Stimulated activated CD8-positive, alpha-beta memory T cell treated with anti-CD3 and anti-CD28 coated beads, Interleukin-4, amount 100 ng/mL, for 24 hours (primary cell): ENCODE results near the gene BHLHA9.

Experiments used
- DNase-seq: peaks from one replicate; pipeline ENCODE4 v3.0.0-alpha.2; 2020; ENCODE audit warnings: low read depth

The BHLHA9 gene

DNA sequence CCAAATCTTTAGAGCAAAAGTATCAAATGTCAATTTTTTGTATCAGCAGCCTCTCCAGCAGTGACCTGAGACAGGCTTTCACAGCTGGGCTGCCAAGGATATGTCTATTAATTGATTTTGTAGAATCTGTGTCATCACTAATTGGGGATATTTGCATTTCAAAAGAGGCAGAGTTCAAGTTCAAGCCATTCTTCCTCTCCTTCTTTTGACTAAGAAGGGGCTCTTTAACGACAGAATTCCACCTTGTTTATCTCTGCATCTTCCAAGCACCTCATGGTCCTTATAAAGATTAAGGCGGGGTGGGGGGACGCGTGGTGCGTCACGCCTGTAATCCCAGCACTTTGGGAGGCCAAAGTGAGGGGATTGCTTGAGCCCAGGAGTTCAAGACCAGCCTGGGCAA is 15.2 kb upstream of the BHLHA9 start:
- DNase-seq, result no peak

DNA sequence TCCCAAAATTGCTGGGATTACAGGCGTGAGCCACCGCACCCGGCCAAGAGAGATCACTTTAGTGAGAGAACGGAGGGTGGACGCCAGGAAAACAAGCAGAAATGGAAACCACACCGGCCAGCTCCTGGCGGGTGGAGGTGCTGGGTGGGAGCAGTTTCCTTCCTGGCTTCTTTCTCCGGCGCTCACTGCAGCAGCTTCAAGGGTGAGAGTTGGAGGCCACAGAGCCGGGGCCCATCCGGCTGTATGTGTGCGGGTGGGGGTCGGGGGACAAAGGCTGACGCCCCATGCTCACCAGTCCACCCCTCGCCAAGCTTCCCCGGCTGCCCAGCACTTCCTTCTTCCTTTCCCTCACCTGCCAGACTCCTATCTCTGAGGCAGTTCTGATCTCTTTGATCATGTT is 13.5 kb upstream of the BHLHA9 start:
- no peak for DNase-seq

DNA sequence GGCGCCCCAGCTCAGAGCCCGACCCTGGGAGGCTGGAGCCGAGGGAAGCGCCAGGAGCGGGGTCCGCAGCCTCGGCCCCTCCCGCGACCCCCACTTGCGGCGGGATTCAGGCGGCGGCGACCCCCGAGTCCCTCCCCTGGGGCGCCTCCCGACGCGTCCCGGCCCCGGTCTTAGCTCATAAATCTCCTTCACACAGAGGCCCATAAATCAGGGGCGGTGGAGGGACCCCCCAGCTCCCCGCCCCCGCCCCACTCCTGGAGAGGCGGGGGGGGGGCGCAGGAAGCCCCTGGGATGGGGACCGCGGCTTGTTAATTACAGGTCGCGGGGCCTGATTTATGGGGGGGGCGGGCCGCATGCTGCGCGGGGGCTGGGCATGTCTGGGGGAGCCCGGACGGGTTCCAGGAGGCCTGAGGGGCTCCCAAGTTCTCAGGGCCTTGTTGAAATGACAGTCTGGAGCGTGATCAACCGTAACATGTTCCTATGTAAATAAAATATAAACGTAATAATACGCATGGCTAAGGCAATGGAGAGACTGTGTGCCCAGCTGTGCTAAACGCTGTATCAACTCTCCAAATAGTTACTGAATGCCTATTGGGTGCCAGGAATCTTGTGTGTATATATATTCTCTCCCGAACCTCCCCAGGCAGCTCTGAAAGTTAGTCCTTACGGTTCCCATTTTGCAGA is 10.0 kb upstream of the BHLHA9 start:
- DNase-seq, result no peak

DNA sequence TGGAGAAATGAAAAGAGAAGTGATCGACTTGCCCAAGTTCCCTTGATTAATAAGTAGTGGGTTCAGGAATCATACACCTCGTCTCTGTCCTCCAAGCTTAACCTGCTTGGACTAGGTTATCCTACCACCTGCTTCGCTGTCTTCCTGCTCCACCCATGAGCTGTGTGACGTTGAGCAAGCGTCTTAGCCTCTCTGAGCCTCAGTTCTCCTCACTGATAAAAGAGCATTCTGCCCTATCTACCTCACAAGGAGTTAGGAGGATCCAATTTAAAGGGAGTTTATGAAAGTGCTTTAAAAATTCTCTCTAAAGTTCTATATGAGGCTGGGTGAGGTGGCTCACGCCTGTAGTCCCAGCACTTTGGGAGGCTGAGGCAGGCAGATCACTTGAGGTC is 9.5 kb upstream of the BHLHA9 start:
- no peak for DNase-seq

DNA sequence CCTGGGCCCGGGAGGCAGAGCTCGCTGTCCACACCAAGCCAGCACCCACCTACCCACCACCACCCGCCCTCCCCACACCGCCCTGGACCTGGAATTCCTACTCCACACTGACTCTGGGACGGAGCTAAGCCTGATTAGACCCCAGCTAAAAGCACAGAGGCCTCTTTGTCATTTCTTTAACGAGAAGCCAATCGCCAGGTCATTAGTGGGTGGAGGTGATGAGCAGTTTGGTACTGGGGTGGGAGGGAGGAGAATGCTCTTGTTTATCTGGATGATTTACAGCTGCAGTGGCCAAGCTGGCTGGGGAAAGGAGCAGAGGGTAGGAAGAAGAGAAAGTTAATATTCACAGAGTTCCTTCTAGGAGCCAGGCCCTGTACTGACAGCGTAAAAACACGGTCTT is 6.0 kb upstream of the BHLHA9 start:
- DNase-seq, result no peak

DNA sequence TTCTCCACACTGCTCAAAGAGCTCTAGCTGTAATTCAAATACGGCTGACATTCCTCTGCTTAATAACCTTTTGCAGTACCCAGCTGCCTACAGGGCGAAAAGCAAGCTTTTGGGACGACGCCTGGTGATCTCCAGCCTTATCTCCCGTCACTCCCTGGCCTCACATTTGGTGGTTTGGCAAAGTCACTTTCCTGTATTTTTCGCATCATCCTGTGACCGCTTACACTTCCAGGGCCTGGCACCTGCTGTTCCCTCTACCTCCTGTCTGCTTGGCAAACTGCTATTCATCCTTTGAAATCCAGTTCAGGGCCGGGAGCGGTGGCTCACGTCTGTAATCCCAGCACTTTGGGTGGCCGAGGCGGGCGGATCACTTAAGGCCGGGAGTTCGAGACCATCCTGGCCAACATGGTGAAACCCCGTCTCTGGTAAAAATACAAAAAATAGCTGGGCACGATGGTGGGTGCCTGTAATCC is 2.7 kb upstream of the BHLHA9 start:
- DNase-seq, result no peak

DNA sequence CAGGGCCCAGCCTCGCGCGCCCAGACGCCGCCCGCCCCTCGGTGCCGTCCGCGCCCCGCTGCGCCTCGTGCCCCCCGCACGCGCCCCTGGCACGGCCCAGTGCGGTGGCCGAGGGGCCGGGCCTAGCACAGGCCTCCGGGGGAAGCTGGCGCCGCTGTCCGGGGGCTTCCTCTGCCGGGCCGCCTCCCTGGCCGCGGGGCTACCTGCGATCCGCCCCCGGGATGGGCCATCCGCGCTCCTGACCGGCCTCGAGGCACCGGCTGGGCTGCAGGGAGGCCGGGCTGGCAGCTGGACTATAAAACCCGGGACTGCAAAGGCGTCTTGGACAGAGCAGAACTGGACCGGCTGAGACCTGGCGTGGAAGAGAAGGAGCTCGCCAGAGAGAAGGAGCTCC is 783 bp downstream of the BHLHA9 start:
- no peak for DNase-seq

DNA sequence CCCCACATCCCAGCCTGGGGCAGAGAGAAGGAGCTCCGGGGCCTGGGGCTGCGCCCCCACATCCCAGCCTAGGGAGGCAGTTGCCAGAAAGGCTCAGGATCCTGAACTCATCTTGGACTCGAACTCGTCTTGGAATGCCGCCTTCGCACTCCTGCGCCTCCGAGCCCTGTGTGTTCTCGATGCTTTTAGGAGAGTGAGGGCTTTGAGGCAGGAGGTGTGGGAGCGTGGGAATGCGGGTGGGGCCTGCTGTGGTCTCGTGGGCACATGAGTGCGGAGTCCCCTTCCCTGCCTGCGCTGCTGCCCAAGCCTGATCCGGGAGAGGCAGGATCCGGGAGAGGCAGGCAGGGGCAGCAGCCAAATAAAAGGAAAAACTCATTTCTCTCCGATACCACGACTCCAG is 1.2 kb downstream of the BHLHA9 start:
- no peak for DNase-seq

DNA sequence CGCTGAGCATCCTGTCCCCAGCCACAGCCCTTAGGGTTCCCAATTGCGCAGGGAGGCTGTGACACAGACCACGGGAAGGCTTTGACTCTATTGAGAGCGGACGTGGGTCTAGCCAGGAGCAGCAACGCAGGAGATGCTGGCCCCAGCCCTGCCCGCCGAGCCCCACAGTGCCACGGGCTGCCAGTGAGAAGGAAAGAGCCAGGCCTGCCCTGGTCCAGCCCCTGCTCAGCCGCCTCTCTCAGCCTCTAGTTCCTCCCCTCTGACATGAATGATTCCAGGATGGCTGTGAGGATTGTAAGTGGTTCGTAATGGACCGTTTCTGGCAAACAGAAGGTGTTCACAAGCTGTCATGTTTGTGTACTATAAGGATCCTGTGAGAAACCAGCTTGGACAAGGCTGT is 2.5 kb downstream of the BHLHA9 start:
- no peak for DNase-seq

DNA sequence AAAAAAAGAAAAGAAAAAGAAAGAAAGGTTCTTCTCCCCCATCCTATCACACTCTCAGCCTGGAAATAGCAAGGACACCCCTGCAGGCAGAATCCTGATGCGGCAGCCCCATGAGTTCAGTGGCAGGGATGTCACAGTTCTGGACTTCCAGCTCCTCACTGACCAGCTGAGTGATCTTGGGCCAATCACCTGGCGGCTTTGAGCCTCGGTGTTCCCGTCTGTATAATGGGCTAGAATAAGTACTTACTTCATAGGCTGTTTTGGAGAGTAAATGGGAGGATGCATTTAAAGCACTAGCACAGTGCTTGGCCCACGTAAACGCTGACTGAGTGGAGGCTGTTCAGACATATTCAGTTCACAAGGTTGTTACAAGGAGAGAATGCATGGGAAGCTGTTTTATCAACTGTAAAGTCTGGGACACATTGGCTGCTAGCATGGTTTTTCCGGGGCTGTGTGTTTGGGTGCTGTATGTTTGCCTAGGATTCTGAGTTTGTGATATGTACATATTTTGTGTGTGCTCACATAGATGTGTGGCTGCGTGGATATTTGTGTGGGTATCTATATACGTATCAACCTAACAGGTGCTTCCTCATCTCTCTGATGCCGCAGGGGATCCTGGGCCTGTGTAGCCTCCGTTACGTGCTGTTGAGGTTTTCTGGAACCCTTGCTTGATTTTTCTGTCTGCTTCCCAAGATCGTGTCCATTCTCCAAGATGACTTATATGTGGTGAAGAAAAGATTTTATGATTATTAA is 3.4 kb downstream of the BHLHA9 start:
- DNase-seq, result no peak

DNA sequence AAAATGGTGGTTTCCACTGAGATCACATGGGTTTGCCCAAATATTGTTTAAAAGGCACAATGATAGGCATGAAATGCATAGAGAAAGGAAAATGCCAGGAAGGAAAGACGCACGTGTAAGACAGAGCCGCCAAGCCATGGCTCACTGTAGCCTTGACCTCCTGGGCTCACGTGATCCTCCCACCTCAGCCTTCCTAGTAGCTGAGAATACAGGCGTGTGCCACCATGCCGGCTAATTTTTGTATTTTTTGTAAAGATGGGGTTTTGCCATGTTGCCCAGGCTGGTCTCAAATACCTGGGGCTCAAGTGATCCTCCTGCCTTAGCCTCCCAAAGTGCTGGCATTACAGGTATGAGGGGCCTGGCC is 4.0 kb downstream of the BHLHA9 start:
- DNase-seq, result no peak

DNA sequence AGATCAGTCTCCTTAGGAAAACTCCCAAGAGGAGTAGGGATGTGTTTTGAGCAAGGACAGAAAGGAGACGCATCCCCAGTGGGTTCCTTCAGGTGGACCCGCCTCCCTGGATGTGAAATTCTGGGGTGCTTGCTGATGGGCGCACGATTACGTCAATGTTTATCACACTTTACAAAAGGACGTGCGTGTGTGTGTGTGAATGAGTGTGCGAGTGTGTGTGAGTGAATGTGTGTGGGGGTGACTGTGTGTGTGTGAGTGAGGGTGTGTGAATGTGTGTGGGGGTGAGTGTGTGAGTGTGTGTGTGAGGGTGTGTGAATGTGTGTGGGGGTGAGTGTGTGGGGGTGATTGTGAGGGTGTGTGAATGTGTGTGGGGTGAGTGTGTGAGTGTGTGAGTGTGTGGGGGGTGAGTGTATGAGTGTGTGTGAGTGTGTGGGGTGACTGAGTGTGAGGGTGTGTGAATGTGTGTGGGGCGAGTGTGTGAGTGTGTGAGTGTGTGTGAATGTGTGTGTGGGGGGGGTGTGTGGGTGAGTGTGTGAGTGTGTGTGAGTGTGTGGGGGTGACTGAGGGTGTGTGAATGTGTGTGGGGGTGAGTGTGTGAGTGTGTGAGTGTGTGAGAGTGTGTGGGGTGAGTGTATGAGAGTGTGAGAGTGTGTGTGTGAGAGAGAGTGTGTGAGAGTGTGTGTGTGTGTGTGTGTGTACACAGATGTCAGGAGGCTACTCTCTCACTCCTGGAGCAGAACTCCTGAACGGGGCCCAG is 5.1 kb downstream of the BHLHA9 start:
- DNase-seq, result no peak

DNA sequence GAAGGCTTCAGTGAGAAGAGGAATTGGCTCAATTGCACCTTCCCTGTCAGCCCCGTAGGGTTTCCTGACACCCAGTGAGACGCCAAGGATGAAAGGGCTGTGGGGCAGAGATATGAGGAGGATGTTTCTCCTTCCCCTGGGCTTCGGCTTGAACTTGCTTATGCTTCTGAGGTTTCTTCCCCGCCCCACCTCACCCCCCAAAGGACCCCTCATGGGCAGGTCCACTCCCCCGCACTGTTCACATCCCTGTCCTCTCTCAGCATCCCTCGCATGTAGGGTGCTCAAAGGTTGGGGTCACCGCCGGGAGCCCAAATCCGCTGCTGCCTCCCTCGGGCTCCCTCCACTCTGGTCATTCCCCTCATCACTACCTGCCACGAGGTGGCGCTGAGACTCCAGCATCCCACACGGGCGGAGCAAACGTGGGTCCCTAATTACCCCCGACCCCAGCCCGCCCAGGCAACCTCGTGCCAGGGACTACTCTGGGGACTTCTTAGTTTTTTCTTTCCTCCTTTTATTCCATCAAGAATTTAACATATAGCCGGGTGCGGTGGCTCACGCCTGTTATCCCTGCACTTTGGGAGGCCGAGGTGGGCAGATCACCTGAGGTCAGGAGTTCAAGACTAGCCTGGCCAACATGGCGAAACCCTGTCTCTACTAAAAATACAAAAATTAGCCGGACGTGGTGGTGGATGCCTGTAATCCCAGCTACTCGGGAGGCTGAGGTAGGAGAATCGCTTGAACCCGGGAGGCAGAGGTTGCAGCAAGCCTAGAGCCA is 5.9 kb downstream of the BHLHA9 start:
- DNase-seq, result peak; percentile 55

DNA sequence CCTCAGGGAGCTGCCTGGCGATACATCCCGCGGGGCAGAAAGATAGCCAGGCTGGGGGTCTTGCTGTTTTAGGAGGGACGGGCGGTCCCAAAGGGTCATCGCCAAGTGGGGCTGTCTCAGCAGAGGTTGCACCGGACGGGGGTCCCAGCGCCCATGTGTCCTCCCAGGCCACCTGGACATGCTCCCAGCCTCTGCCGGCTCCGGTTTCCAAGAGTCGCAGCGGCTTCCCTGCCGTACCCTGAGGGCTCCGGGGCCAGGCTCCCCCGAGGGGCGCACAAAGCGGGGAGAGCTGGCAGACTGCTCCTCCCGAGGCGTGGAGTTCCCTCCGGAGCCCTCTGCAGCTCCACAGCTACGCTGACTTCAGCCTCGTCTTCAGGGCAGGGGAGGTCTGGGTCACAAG is 10.4 kb downstream of the BHLHA9 start:
- no peak for DNase-seq

DNA sequence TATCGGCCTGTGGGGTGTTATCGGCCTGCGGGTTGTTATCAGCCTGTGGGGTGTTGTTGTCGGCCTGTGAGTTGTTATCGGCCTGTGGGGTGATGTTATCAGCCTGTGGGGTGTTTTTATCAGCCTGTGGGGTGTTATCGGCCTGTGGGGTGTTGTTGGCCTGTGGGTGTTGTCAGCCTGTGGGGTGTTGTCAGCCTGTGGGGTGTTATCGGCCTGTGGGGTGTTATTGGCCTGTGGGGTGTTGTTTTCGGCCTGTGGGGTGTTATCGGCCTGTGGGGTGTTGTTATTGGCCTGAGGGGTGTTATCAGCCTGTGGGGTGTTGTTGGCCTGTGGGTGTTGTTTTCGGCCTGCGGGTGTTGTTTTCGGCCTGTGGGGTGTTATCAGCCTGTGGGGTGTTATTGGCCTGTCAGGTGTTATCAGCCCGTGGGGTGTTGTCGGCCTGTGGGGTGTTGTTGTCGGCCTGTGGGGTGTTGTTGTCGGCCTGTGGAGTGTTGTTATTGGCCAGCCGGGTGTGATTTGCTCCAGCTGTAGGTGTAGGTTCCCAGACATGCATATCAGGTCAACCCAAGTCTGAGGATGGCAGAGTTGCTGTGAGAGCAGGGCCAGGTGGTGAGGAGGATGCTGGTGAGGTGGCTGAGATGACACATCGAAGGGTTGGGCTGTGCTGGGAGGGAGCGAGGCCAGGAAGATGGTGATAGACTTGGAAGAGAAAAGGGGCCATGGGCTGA is 16.3 kb downstream of the BHLHA9 start:
- no peak for DNase-seq

DNA sequence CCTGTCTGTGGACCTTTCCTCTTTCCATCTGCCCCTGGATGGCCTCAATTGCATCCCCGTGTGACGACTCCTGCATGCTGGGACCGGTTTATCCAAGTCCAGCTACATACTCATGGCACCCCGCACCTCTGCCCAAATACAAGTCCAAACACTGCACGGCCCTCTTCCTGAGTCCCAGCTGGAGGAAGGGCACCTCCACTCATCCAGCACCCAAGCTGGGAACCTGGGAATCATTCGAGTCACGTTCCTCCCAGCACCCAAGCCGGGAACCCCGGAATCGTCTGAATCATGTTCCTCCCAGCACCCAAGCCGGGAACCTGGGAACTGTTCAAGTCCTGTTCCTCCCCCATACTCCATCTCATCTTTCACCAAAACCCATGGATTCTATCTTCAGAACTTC is 19.5 kb downstream of the BHLHA9 start:
- DNase-seq, result no peak

DNA sequence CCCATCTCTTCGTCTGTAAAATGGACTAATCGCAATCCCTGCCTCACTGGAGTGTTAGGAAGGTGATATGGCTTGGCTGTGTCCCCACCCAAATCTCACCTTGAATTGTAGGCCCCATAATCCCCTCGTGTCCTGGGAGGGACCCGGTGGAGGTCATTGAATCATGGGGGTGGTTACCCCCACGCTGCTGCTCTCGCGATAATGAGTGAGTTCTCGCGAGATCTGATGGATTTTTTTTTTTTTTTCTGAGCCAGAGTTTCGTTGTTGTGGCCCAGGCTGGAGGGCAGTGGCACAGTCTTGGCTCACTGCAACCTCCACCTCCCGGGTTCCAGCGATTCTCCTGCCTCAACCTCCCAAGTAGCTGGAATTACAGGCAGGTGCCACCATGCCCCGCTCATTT is 20.4 kb downstream of the BHLHA9 start:
- no peak for DNase-seq

DNA sequence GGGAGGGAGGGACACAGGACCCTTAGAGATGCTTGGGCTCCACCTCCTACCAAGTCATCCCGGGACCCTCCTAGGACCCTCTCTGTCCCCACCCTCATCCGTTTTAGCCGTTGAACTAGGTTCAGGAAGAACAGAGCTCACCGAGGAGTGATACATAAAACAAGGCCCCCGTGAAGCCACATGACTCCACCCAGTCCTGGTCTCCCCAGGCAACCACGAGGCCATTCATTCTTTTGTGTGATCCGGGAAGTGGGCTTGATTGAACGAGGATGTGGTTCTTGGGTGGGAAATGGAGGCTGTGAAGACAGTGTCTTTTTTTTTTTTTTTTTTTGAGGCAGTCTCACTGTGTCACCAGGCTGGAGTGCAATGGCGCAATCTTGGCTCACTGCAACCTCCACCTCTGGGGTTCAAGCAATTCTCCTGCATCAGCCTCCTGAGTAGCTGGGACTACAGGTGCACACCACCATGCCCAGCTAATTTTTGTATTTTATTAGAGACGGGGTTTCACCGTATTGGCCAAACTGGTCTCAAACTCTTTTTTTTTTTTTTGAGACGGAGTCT is 24.0 kb downstream of the BHLHA9 start:
- peak; percentile 58 for DNase-seq

DNA sequence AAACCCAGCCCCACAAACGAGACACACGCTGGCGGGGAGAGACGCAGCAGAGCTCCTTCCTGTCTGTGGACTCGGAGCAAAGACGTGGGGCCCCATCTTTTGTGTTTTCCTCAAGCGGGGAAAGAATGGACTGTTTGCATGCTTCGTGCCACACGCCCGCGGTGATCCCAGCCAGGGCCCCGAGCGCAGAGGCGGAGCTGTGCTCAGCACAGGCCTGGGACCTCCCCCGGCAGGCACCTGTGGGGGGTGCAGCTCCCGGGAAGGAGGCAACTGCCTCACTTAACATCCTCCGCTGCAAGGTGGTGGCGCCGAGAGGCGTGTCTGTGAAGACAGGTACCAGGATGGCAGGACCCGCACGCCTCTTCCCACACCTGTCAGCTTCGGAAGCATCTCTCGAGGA is 28.4 kb downstream of the BHLHA9 start:
- peak; percentile 29 for DNase-seq

DNA sequence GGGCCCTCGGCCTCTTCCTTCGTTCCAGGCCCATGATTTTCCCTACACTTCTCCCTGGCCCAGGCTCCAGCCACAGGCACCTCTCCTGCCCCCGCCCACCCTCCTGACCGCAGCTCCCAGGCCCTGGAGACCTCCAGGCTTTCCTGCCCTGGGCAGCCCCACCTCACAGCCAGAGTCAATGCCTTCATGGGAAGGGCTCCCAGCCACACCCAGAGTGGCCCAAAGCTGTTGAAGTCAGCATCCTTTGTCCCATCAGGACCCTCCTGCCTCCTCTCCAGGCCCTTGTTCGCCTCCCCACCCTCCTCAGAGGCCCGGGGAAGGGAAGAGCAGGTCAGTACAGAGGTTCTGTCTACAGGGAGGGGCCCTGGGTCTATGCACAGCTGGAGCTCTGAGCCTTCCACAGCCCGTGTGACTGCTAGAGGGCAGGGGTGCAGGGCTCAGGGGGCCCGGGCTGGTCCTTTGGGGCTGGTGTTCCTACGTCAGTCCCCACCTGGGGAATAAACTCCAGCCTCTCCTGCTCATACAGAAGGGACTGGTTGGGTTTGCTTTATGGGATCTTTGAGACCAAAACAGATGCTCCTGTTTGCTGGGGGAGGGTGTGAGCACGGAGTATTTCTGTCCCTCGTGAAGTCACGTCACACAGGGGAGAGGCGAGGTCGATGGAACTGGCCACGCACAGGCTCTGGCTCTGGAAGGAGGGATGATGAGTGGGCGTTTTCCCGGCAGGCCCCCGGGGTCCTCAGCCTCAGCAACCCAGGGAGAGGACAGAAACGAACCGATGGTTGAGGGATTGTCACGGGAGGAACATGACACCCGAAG is 29.5 kb downstream of the BHLHA9 start:
- no peak for DNase-seq
